RWPE1 (cell line): ENCODE results near the gene RIT1.

ENCODE experiments used
- CTCF ChIA-PET: fragments of 350-600 bp; sonication (Branson Sonifier 250); formaldehyde crosslinking; extraction: SDS; loops from one replicate; lab custom pipeline; 2021; lab: Yijun Ruan, JAX
- POLR2A ChIA-PET: fragments of 400-600 bp; formaldehyde crosslinking; extraction: SDS; loops from one replicate; lab custom pipeline; 2020; ENCODE audit warnings: antibody characterized with exemption; ENCODE audit not compliant: low non-redundant PET; lab: Yijun Ruan, JAX
- DNase-seq: peaks from one replicate; pipeline ENCODE4 v3.0.0; 2012; ENCODE audit warnings: low spot score
- H3K27ac ChIP-seq: fragments of 450-650 bp; 2 replicates; pipeline ENCODE4 v1.5.1; 2017
- CTCF ChIP-seq: fragments of 450-650 bp; conservative IDR thresholded peaks from 2 replicates; pipeline ENCODE4 v1.5.1; 2017; ENCODE audit warnings: low read depth, mild to moderate bottlenecking

The RIT1 gene

DNA sequence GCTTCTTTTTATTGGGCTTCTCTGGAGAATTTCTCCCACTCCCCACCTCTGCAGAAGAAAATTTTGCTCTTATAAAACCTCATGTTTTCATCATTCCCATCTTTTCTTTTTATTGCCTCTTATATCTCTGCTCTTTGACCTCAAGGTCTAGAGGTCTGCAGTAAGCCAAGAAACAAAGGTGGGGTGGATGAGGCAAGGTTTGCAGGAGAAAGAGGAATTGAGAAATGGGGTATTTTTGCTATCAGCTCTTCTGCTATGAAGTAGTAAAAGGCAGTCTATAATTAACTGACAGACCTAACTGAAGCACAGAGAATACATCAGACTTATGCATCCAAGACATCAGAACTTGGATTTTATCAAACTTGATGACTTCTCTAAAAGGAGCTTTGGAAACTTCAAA, 28.9 kb downstream of the RIT1 start:
- CTCF ChIA-PET = interaction anchor here (1.4 kb wide), 1 partner anchor 9 kb away, joined by 5 read pairs; no protein-coding TSS in a partner anchor

DNA sequence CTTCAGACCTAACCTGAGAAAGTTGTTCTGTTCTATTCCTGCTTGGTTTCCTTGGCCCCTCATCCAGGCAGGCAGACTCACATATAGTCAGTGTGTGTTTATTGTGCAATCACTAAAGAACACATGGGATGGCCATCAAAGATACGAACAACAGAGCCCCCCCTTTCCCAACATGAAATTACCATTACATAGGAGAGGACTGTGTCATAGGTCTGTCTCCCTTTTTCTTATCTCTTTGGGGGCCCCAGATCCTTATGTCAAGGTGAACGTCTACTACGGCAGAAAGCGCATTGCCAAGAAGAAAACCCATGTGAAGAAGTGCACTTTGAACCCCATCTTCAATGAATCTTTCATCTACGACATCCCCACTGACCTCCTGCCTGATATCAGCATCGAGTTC, 30.2 kb downstream of the RIT1 start:
- TF ChIP-seq CTCF = no peak
- no peak overlapping the region for H3K27ac ChIP-seq
- ChIA-PET POLR2A (interaction anchor here (0.6 kb wide), 1 partner anchor 51 kb away, joined by 3 read pairs; no protein-coding TSS in a partner anchor), CTCF (no interaction called here)
- no peak for DNase-seq

More for the DNA sequence above, 28.9 kb downstream of the RIT1 start:
- no peak for TF ChIP-seq CTCF
- DNase-seq = no peak
- no peak overlapping the region for H3K27ac ChIP-seq
- POLR2A ChIA-PET = interaction anchor here (0.9 kb wide), 1 partner anchor 9 kb away, joined by 3 read pairs; no protein-coding TSS in a partner anchor

DNA sequence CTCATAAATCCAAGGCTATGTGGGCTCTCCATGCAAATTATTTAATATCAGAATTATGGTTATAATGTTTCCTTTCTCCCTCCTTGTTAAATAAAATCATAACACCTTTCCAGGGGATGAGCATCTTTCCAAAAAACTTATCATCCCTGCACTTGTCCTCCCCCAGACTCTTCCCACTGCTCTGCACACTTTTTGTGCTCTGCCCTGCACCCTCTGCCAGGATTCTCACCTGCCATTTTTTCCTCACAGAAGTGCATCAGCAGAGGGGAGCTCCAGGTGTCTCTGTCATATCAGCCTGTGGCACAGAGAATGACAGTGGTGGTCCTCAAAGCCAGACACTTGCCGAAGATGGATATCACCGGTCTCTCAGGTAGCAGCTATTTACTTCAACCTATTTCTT, 30.9 kb downstream of the RIT1 start:
- ChIA-PET CTCF (no interaction called here), POLR2A (no interaction called here)
- DNase-seq = no peak
- no peak overlapping the region for H3K27ac ChIP-seq
- no peak for TF ChIP-seq CTCF

- ChIA-PET POLR2A (interaction anchor here (0.6 kb wide), 1 partner anchor 148 kb away, joined by 3 read pairs; no protein-coding TSS in a partner anchor), CTCF (interaction anchor here (0.6 to 0.7 kb wide), 2 partner anchors 9 to 335 kb away, joined by 3 read pairs; partner anchors contain the start of gene PMF1)
- TF ChIP-seq CTCF = no peak
- DNase-seq = no peak
- H3K27ac ChIP-seq = no peak overlapping the region
Observed at GRCh38 chr1:155877945-155878344, 33.2 kb downstream of the RIT1 start.

- ChIA-PET CTCF (interaction anchor here (0.6 to 1.0 kb wide), 3 partner anchors 9 to 337 kb away, joined by 3 to 5 read pairs (median 4); no protein-coding TSS in a partner anchor), POLR2A (no interaction called here)
- TF ChIP-seq CTCF = no peak
- DNase-seq = no peak
- no peak overlapping the region for H3K27ac ChIP-seq
Observed at GRCh38 chr1:155873860-155874259, 37.3 kb downstream of the RIT1 start.

- POLR2A ChIA-PET = no interaction called here
- CTCF ChIA-PET = no interaction called here
- H3K27ac ChIP-seq = no peak overlapping the region
- no peak for DNase-seq
- TF ChIP-seq CTCF = no peak
Observed at GRCh38 chr1:155872527-155872926, 38.6 kb downstream of the RIT1 start.
